Vagina (tissue), 2 donors: ENCODE data around the gene VPS8.

Experiments used
- POLR2A ChIP-seq, 2 donors: fragments of 450-650 bp; IDR thresholded peaks; one replicate each; pipeline ENCODE4 v1.6.1; 2017; ENCODE audit warnings: antibody characterized with exemption in 2 of 2, mild to moderate bottlenecking in 2 of 2, moderate library complexity in 2 of 2
- POLR2AphosphoS5 ChIP-seq, 2 donors: sonication (generic); formaldehyde crosslinking; IDR thresholded peaks; one replicate each; pipeline ENCODE4 v1.9.0; 2017; ENCODE audit warnings: antibody characterized with exemption in 2 of 2, mild to moderate bottlenecking in 2 of 2, low read depth in 1 of 2; ENCODE audit not compliant: insufficient read depth in 1 of 2

- no peak for TF ChIP-seq POLR2A (IDR thresholded peaks at IDR 0.05)
- no peak for TF ChIP-seq POLR2AphosphoS5 (IDR thresholded peaks at IDR 0.05; ENCODE audit: insufficient read depth in 1 of 2, low read depth in 1 of 2)
These were observed 234.2 kb downstream of the VPS8 start for GRCh38 chr3:185046164-185046515.
